Measurements from ENCODE around the gene CTNND2. TPM values are rescaled to one million over a fixed set of nuclear protein-coding genes. Genes with fewer than 3 reads are reported as not detected.

CTNND2 gene
- polyA plus RNA-seq, 1 donor from 2014 or later, result 67.0 TPM

- Histone ChIP-seq H3K4me2 (ENCODE audit: low read length) (no peak overlapping the region), H3K27me3 (ENCODE audit: insufficient read depth, low read depth, low read length) (no peaks in the 10 kb centered on the region), H3K4me3 (ENCODE audit: low read length) (no peak overlapping the region), H2AFZ (ENCODE audit: low read depth, low read length) (no peak overlapping the region), H3K27ac (ENCODE audit: low read length) (no peak overlapping the region), H4K20me1 (ENCODE audit: insufficient read depth) (no peaks in the 10 kb centered on the region), H3K9me3 (ENCODE audit: low read length) (no peaks in the 10 kb centered on the region), H3K36me3 (ENCODE audit: insufficient read depth, low read length) (no peaks in the 10 kb centered on the region), H3K9ac (ENCODE audit: low read length) (no peak overlapping the region), H3F3A (ENCODE audit: insufficient read depth, low read length, poor library complexity, severe bottlenecking) (no peaks in the 10 kb centered on the region), H3K9me2 (ENCODE audit: insufficient read depth, low read length) (no peaks in the 10 kb centered on the region), H3K79me2 (replicated peaks; ENCODE audit: insufficient read depth, low read length) (peaks cover 75% of the 10 kb centered on the region)
- no peak for TF ChIP-seq POLR2AphosphoS5 (IDR thresholded peaks at IDR 0.05)
- TF ChIP-seq MXI1 (conservative IDR thresholded peaks at IDR 0.05; ENCODE audit: poor library complexity, severe bottlenecking), result no peak
- TF ChIP-seq TAF1 (IDR thresholded peaks at IDR 0.05; ENCODE audit: low read depth), result no peak
- no peak for TF ChIP-seq EP300 (conservative IDR thresholded peaks at IDR 0.05; ENCODE audit: poor library complexity, severe bottlenecking)
- no peak for TF ChIP-seq RAD21 (conservative IDR thresholded peaks at IDR 0.05)
- TF ChIP-seq, protein P1, sequence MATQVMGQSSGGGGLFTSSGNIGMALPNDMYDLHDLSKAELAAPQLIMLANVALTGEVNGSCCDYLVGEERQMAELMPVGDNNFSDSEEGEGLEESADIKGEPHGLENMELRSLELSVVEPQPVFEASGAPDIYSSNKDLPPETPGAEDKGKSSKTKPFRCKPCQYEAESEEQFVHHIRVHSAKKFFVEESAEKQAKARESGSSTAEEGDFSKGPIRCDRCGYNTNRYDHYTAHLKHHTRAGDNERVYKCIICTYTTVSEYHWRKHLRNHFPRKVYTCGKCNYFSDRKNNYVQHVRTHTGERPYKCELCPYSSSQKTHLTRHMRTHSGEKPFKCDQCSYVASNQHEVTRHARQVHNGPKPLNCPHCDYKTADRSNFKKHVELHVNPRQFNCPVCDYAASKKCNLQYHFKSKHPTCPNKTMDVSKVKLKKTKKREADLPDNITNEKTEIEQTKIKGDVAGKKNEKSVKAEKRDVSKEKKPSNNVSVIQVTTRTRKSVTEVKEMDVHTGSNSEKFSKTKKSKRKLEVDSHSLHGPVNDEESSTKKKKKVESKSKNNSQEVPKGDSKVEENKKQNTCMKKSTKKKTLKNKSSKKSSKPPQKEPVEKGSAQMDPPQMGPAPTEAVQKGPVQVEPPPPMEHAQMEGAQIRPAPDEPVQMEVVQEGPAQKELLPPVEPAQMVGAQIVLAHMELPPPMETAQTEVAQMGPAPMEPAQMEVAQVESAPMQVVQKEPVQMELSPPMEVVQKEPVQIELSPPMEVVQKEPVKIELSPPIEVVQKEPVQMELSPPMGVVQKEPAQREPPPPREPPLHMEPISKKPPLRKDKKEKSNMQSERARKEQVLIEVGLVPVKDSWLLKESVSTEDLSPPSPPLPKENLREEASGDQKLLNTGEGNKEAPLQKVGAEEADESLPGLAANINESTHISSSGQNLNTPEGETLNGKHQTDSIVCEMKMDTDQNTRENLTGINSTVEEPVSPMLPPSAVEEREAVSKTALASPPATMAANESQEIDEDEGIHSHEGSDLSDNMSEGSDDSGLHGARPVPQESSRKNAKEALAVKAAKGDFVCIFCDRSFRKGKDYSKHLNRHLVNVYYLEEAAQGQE (IDR thresholded peaks at IDR 0.05; ENCODE audit: borderline replicate concordance), result no peak
- no peak for TF ChIP-seq SMC3 (conservative IDR thresholded peaks at IDR 0.05; ENCODE audit: poor library complexity)
- TF ChIP-seq, protein P2, sequence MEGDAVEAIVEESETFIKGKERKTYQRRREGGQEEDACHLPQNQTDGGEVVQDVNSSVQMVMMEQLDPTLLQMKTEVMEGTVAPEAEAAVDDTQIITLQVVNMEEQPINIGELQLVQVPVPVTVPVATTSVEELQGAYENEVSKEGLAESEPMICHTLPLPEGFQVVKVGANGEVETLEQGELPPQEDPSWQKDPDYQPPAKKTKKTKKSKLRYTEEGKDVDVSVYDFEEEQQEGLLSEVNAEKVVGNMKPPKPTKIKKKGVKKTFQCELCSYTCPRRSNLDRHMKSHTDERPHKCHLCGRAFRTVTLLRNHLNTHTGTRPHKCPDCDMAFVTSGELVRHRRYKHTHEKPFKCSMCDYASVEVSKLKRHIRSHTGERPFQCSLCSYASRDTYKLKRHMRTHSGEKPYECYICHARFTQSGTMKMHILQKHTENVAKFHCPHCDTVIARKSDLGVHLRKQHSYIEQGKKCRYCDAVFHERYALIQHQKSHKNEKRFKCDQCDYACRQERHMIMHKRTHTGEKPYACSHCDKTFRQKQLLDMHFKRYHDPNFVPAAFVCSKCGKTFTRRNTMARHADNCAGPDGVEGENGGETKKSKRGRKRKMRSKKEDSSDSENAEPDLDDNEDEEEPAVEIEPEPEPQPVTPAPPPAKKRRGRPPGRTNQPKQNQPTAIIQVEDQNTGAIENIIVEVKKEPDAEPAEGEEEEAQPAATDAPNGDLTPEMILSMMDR (IDR thresholded peaks at IDR 0.05; ENCODE audit: poor library complexity, severe bottlenecking), result no peak
- no peak for TF ChIP-seq EZH2 (IDR thresholded peaks at IDR 0.05; ENCODE audit: borderline replicate concordance, insufficient read depth, low read length, poor library complexity, severe bottlenecking)
Observed at GRCh38 chr5:11892832-11893231, 11.4 kb downstream of the CTNND2 start.

DNA sequence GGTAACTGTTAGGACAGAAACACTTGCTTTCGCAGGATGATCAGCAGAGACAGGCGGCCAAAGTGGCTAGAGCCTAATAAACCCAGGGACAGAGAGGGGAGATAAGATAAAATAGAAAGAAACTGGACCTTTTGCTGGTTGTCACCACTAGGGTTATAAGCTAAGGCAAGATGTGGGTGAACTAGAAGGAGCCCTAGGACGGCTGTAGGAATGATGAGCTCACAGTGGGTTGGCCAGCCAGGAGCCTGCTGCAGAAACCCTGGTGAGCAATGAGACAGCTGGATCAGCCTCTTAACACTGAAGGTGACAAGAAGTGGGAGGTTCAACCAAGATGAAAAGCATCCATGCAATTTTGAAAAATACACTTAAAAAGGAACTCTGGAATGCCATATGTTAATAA is 13.5 kb downstream of the CTNND2 start:
- Histone ChIP-seq H3K79me2 (replicated peaks; ENCODE audit: insufficient read depth, low read length) (peaks cover 63% of the 10 kb centered on the region), H3K9ac (ENCODE audit: low read length) (no peak overlapping the region), H3K9me3 (ENCODE audit: low read length) (no peaks in the 10 kb centered on the region), H3K4me3 (ENCODE audit: low read length) (no peak overlapping the region), H3K4me2 (ENCODE audit: low read length) (no peak overlapping the region), H3F3A (ENCODE audit: insufficient read depth, low read length, poor library complexity, severe bottlenecking) (no peaks in the 10 kb centered on the region), H3K27ac (ENCODE audit: low read length) (no peak overlapping the region), H3K9me2 (ENCODE audit: insufficient read depth, low read length) (no peaks in the 10 kb centered on the region), H2AFZ (ENCODE audit: low read depth, low read length) (no peak overlapping the region), H3K27me3 (ENCODE audit: insufficient read depth, low read depth, low read length) (no peaks in the 10 kb centered on the region), H4K20me1 (ENCODE audit: insufficient read depth) (no peaks in the 10 kb centered on the region), H3K36me3 (ENCODE audit: insufficient read depth, low read length) (no peaks in the 10 kb centered on the region)
- TF ChIP-seq SMC3 (conservative IDR thresholded peaks at IDR 0.05; ENCODE audit: poor library complexity) (no peak), MXI1 (conservative IDR thresholded peaks at IDR 0.05; ENCODE audit: poor library complexity, severe bottlenecking) (no peak), POLR2AphosphoS5 (IDR thresholded peaks at IDR 0.05) (no peak), TAF1 (IDR thresholded peaks at IDR 0.05; ENCODE audit: low read depth) (no peak), RAD21 (conservative IDR thresholded peaks at IDR 0.05) (no peak), EZH2 (IDR thresholded peaks at IDR 0.05; ENCODE audit: borderline replicate concordance, insufficient read depth, low read length, poor library complexity, severe bottlenecking) (no peak)
- TF ChIP-seq, protein P1 (IDR thresholded peaks at IDR 0.05; ENCODE audit: borderline replicate concordance), result no peak
- TF ChIP-seq, protein P2 (IDR thresholded peaks at IDR 0.05; ENCODE audit: poor library complexity, severe bottlenecking), result no peak
